ENCODE data around the gene GRPEL1. TPM values are rescaled to one million over a fixed set of nuclear protein-coding genes. Genes with fewer than 3 reads are reported as not detected.
"Not testable (repeated sequence)": the region's sequence is repeated elsewhere in the genome, so short reads cannot be mapped to it uniquely, and the experiment has no call there.

Gene GRPEL1
- total RNA-seq, 1 donor from 2014 or later, result 25.7 TPM

- DNase-seq (no peak), ATAC-seq (no peak)
- no peak for TF ChIP-seq CTCF (IDR thresholded peaks at IDR 0.05)
- Histone ChIP-seq H3K4me1 (no peaks in the 10 kb centered on the region), H3K27me3 (ENCODE audit: low read depth) (peaks cover 7% of the 10 kb centered on the region), H3K9me3 (no peaks in the 10 kb centered on the region), H3K27ac (no peak overlapping the region), H3K36me3 (no peaks in the 10 kb centered on the region), H3K4me3 (no peak overlapping the region)
- intact Hi-C loops (cut with DNase I), result no loop called here
Observed at GRCh38 chr4:7089213-7089986, 21.5 kb upstream of the GRPEL1 start.

- intact Hi-C loops (cut with DNase I), result no loop called here
- Histone ChIP-seq H3K9me3 (no peaks in the 10 kb centered on the region), H3K4me3 (no peak overlapping the region), H3K4me1 (no peaks in the 10 kb centered on the region), H3K36me3 (no peaks in the 10 kb centered on the region), H3K27ac (no peak overlapping the region), H3K27me3 (ENCODE audit: low read depth) (peaks cover 24% of the 10 kb centered on the region)
- no peak for ATAC-seq
- no peak for DNase-seq
- no peak for TF ChIP-seq CTCF (IDR thresholded peaks at IDR 0.05)
Observed at GRCh38 chr4:7087036-7087435, 19.2 kb upstream of the GRPEL1 start.

GRCh38 chr4:7086384-7086783, 18.5 kb upstream of the GRPEL1 start:
- no peak for ATAC-seq
- peaks cover 24% of the 10 kb centered on the region for H3K27me3 ChIP-seq (ENCODE audit: low read depth)
- intact Hi-C loops (cut with DNase I), result no loop called here

GRCh38 chr4:7084564-7084961, 16.7 kb upstream of the GRPEL1 start:
- DNase-seq; H3K4me1 ChIP-seq; ATAC-seq; intact Hi-C loops (cut with DNase I); H3K9me3 ChIP-seq; H3K36me3 ChIP-seq; H3K27ac ChIP-seq: not testable (repeated sequence)
- peak overlapping the region; percentile 17 for H3K4me3 ChIP-seq
- peaks cover 24% of the 10 kb centered on the region for H3K27me3 ChIP-seq (ENCODE audit: low read depth)

More at GRCh38 chr4:7086384-7086783, 18.5 kb upstream of the GRPEL1 start:
- no peaks in the 10 kb centered on the region for H3K9me3 ChIP-seq
- H3K4me1 ChIP-seq, result no peaks in the 10 kb centered on the region
- no peaks in the 10 kb centered on the region for H3K36me3 ChIP-seq
- H3K27ac ChIP-seq, result no peak overlapping the region
- DNase-seq, result no peak
- no peak for TF ChIP-seq CTCF (IDR thresholded peaks at IDR 0.05)
- no peak overlapping the region for H3K4me3 ChIP-seq

GRCh38 chr4:7083597-7084563, 16.0 kb upstream of the GRPEL1 start:
- intact Hi-C loops (cut with DNase I), result no loop called here
- Histone ChIP-seq H3K27ac (no peak overlapping the region), H3K27me3 (ENCODE audit: low read depth) (peaks cover 24% of the 10 kb centered on the region), H3K9me3 (no peaks in the 10 kb centered on the region), H3K4me1 (no peaks in the 10 kb centered on the region), H3K36me3 (no peaks in the 10 kb centered on the region), H3K4me3 (peak overlapping the region; percentile 17)
- DNase-seq (no peak), ATAC-seq (peak in 1 of 2 donors; percentile 19)
- TF ChIP-seq CTCF (IDR thresholded peaks at IDR 0.05), result no peak

- H3K4me1 ChIP-seq; H3K27ac ChIP-seq; DNase-seq; H3K36me3 ChIP-seq; H3K9me3 ChIP-seq; intact Hi-C loops (cut with DNase I); ATAC-seq; H3K4me3 ChIP-seq: not testable (repeated sequence)
- peaks cover 20% of the 10 kb centered on the region for H3K27me3 ChIP-seq (ENCODE audit: low read depth)
Observed at GRCh38 chr4:7079909-7080308, 12.0 kb upstream of the GRPEL1 start.

- H3K36me3 ChIP-seq; H3K4me1 ChIP-seq; DNase-seq; H3K4me3 ChIP-seq; H3K9me3 ChIP-seq; ATAC-seq; H3K27ac ChIP-seq; intact Hi-C loops (cut with DNase I): not testable (repeated sequence)
- peaks cover 18% of the 10 kb centered on the region for H3K27me3 ChIP-seq (ENCODE audit: low read depth)
Observed at GRCh38 chr4:7079483-7079882, 11.6 kb upstream of the GRPEL1 start.

Measured in lower lobe of right lung (tissue), 2 donors.